GM21360 (cell line): ENCODE data around the gene TENT4A.

ENCODE experiments used
- ATAC-seq: cut with Tn5 transposase; IDR thresholded peaks from one replicate; pipeline ENCODE4 v1.9.1; 2021; ENCODE audit warnings: mild to moderate bottlenecking, moderate library complexity; ENCODE audit not compliant: unreplicated experiment

The TENT4A gene

DNA sequence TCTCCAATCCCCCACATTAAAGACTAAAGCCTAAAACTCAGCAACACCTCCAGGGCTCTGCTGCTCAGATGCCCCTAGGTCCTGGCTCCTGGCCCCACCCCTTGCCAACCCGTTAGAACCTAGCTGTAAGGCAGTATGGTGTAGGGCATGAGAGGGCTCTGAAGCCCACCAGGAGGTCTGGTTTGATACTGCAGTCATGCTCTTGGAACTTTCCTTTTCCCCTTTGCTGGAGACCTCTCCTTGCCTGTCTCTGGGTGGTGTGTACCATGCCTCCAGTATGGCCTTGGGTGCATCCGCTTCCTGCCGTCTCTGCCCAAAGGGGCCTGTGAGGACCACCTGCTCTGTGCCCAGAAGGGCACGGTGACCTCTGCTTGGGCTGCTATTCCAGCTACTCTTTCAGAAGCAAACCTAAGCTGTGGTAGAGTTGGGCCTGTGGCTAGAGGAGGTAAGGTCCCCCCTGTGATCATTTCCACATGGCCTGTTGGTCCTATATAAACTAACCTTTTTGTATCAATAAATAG is 3.5 kb downstream of the TENT4A start:
- no peak for ATAC-seq

DNA sequence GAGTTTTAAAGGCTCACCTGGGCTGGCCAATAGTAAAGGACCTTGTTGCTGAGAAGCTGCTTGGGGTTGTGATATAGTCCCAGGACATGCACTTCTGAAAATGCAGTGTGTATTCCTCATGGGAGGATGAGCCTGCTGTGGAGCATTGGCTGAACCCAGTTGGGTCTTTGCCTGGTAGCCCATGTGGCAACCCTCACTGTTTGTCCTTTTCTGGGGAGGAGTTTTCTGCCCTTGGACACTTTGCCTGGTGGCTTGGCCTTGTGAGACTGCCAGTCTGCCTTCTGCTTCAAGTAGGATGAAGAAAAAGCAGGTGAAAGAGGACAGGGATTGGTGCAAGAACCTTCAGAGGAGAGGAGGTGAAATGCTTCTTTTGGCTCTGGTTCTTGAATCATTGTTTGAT is 4.0 kb downstream of the TENT4A start:
- ATAC-seq, result no peak

DNA sequence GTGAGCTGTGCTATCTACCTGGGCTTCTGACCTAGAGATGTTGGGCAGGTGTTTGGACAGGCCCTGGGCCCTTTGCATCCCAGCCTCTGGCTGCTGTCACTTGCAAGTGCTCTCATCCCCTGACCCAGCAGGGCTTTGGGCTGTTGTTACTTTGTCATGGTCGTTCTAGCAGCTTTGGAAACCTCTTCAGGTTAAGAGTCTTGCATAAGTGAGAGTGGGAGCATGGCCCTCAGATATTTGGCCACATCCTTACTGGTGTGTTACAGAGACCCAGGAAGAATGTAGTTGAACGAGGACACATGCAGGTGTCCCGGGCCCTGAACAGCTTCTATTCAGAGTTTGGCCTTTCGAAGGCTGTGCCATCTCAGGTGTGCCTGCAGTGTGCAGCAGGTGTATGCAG is 4.5 kb downstream of the TENT4A start:
- no peak for ATAC-seq

DNA sequence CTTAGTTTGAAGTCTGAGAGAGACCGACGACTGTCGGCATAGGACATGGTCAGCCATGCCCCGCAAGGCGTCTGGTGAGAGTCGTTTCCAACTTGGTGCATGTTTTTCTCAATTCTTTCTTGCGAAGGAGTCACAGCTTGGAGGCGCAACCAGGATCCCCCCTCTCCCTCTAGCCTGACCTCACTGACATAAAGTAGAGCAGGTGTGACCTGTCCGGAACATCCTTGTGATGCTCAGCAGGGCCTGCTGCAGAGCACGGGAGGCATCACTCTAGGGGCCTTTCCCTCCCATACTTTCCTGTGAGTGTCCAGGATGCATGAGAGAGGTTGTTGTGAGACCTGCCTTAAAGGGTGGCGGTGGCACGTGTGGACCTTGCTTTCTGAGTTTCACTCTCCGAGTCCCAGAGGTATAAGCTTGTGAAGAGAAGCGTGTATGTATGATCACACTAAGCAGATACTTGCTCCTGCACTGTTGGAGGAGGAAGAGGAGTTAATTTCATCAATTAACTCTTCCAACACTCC is 5.0 kb downstream of the TENT4A start:
- no peak for ATAC-seq

DNA sequence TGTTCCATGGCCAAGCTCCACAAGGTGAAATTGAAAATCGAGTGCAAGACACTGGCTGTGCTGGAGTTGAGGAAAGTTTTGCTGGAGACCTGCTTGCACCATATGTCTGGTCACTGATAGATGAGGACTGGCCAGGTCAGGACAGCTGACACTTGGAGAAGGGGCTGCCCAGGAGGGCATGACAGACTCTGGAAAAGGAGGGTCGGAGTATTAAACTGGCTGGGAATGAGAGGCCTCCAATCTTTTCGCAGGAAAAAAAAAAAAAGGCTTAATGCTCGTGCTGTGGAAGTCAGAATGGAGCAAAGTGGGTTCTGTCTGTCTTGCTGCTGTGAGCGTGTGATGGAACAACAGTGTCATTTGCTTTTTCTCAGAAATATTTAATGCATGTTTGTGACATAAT is 5.5 kb downstream of the TENT4A start:
- ATAC-seq, result no peak

DNA sequence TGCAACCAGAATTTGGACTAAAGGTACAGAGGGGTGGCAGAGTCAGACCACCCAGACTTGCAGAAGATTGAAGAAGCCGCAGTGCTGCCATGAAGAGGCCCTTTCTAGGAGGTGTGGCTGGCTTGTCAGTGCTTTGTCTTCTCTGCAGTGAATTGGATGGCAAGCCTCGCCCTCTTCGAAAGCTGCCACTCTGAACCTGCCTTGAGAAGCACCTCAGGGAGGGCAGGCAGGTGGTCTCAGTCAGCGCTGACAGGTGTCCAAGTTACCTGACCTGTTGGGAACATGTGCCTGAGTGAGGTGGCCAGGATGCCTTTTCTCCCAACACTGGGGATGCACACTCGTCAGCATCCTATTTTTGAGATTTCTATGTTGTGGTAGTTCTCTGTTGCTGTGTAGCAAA is 6.2 kb downstream of the TENT4A start:
- no peak for ATAC-seq

DNA sequence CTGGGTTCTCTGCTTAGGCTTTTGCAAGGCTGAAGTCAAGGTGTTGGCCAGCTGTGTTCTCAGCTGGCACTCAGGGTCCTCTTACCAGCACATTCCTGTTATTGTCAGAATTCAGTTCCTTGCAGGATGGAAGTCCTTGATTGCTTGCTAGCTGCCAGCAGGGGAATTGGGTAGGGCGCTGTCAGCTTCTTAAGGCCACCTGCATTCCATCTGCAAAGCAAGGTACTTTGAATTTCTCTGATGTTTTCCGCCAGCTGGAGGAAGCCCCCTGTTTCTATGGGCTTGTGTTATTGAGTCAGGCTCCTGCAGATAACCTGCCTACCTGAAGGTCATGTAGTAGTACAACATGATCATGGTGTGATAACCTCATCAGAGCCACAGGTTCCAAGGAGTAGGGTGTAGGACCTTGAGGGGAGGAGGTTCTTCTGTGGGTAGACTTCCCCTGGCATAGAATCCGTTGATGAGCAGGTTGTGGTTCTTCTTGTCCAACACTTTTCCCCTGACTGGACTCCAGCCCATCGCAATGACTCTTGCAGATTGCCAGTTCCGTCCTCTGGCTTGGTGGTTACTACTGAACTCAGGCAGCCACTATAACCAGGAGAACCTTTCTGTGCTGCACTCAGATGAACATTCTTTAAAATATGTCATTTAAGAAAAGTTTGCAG is 6.8 kb downstream of the TENT4A start:
- no peak for ATAC-seq

DNA sequence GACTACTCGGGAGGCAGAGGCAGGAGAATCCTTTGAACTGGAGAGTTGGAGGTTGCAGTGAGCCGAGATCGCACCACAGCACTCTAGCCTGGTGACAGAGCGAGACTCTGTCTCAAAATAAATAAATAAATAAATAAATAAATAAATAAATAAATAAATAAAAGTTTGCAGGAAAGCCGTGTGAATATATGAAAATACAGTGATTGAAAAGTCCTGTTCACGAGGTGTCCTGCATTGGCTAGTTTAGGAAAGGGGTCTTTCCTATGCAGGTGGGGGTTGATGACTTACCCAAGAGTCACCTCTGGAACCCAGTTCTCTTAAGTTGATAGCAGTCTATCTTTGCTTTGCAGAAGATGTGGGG is 7.3 kb downstream of the TENT4A start:
- ATAC-seq, result no peak

DNA sequence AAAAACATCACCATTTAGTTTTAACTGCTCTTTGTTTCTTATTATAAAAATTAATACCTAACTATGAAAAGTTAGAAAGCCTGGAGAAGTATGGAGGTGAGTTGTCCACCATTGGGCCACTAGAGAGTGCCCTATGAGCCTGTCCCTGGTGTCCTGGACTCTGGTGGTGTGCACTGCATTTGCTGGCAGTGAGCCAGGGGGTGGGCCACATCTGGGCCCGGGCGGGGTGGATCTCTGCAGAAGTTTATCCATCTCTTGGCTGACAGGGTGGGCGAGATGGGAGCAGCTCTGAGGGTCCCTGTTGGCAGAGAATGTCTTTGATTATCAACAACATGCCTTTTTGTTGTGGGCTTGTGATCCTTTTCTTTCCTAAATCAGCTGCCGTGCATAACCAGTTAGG is 8.2 kb downstream of the TENT4A start:
- ATAC-seq, result peak; percentile 1

DNA sequence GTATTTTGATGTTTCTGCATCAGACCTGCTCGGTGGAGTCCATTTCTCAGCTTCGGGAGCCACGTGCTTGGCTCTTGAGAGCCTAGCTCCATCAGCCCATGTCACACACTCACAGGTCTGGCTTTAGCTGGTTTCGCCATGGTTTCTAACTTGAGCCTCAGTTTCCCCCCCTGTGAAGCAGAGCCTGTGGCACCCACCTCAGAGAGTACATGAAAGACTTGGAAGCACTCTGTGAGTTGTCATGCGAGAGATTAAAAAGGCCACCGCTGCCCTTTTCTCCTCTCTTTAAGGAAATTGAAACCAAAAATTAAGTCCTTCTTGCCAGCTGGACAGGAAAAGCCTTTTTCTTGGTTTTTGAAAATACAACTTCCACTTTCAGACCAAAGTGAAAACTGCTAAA is 8.8 kb downstream of the TENT4A start:
- peak; percentile 62 for ATAC-seq

DNA sequence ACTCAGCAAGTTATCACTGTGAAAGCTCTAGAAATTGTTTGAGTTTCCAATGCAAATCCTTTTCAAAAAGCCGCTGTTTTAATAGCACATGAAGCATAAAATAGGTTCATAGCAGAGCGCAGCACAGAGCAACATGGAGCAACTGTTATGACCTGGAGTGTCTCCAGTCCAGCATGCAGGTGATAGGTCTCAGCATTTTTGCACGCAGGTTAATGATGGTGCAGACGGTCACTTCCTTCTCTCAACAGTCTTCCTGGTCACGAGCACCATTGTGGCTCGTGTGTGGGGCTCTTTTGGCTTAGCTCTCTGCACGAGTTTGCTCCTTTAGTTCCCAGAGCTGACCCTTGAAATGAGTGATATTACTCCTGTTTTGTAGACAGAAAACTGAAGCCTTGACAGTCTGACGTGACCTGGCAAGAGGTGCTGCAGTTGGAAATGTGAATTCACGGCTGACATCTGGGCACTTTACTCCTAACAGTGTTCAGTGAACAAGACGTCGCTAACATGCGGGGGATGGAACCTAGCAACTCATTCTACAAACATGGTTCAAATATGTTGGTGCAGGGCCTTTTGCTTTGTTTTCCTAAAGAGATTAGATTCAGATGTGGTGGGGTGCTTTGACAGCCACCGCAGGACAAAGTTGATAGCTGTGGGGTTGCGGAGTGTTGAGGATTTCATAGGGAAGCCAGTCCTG is 10.0 kb downstream of the TENT4A start:
- no peak for ATAC-seq

DNA sequence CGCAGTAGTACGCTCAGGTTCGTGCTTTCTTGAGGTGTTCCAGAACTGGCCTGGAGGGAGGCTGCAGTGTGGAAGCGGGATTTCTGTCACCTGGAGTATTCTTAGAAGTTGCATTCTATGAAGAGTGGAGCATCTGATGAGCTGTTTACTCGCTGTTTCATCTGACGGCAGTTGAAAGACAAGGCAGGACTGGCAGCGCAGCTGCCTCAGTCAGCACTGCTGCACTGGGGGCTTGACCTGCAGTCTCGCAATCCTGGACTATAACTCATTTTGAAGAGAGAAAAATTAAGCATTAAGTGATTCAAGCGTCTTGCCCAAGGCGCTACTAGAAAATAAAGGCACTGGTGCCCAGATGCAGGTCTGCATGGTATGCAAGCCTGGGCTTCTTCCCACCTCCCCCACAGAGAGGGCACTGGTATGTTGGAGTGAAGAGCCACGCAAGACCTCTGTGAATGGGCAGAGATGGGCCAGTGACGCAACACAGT is 10.6 kb downstream of the TENT4A start:
- ATAC-seq, result no peak

DNA sequence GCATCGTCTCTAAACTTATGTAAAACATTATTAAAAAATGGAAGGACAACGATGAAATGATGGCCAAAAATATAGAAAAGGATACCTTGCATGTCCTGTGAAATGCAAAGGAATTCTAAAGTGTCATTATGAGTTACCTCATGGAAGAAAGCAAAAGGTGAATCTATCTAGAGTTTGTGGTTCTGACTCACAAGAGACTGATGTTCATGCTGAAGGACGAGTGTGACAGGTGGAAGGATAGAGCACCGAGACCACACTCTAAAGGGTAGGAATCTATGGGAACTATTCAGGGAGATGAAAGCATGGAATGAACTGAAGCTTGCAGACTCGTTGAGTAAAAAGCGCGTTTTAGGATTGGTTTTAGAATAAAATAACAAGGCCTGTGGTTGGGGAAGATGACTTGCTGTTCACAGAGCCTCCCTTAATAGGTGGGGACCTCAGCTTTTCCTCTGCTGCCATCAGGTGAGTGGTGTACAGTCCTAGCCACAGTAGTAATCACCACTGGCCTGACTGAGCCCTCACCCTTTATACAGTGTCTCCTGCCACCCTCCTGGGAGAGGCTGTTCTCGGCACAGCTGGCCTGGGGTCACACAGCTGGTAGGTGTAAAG is 11.2 kb downstream of the TENT4A start:
- no peak for ATAC-seq

DNA sequence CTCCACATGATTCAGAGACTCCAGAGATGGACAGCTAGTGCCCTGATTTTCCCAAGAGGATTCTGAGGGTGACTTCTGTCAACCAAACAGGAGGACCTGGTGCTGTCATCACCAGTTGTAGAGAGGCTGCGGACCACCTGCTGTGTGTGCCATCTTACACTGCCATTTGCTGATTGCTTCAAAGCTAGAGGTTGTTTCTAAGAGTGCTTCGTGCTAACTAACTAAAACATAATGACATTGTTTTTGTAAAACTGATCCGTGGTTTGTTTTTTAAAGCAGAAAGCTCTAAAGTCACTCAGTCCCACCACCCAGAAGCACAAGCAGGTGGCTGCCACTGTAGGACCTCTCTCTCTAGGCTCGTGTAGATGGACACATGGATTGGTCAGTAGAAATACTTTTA is 12.2 kb downstream of the TENT4A start:
- ATAC-seq, result no peak

DNA sequence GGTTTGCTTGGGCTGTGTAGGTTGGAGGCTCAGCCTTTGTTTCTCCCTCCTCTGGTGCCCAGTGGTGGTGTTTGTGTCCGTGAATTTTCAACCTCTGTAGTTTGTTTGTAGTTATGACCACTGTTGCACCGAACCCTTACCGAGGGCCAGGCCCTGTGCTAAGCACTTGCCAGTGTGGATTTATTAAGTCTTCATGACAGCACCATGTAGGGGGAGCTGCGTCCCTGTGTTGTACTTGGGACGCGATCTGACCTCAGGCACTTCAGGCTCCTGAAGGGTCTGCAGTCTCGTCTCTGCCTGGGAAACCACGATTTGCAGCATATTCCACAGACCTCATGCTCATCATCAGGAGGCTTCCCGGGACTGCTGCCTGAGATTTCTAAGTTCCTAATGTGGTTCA is 12.8 kb downstream of the TENT4A start:
- no peak for ATAC-seq

DNA sequence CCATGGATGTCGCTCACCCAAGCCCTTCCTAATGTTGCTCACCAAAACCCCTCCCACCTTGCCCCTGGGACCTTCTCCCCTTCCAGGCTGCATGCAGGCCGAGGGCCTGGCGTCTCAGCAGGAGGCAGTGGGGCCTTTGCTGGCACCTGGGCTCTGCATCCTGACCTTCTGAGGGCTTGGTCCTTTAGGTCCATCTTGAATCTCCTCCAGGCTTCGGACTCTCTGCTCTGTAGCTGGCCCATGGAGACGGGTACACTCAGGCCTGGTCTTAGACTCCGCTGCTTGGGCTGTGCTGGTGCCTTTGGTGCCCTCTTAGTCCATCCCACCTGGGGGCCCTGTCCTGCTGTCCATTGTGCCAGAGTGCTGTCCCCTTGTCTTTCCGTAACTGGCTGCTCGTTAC is 14.0 kb downstream of the TENT4A start:
- ATAC-seq, result no peak

DNA sequence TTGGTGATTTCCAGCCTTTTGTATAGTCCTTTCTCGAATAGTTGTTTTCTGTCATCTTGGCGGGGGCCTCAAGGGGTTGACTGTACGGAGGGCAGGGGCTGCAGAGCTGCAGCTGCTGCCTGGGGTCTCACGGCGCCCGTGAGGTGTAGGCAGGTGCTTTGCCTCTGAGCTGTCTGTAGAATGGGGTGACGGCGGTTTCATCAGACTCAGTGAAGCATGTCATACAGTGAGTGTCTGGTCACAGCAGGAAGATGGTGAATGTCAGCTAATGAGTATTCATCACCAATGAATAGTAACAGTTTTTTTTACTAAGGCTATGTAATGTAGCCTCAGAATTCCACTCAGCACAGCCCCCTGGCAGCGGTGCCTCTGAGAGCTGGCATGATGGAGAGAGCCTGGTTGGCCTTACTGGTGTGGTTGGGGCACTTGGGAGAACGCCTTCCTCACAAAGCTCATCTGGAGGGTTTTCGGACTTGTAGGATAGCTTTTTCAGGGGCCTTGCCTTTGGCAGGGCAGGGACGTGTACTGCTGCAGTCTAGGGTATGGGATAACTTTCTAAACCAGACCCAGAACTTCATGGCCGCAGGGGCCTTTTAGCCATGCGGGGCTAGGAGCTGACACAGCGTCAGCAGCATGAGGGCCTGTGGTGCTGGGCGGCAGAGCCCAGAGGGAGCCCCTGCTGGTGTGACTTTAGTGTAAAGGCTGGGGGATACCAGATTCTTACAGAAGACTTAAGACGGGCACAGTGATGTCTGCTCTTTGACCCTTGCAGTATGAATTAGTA is 15.0 kb downstream of the TENT4A start:
- peak; percentile 88 for ATAC-seq

DNA sequence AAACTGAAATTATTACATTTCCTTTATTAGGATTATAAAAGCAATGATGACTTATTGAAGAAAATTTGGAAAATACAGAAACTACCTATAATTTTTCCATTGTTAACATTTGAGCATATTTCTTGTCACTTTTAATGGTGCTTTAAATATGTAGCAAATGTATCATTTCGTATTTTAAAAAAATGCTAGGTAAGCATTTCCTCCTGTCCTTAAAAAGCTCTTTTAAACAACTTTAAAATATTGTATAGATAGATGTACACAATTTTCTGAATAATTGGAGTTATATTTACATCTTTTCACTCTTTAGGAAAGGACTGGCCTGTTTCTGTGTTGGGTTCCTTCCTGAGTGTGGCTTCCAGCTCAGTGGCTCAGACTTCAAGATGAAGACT is 15.6 kb downstream of the TENT4A start:
- no peak for ATAC-seq

DNA sequence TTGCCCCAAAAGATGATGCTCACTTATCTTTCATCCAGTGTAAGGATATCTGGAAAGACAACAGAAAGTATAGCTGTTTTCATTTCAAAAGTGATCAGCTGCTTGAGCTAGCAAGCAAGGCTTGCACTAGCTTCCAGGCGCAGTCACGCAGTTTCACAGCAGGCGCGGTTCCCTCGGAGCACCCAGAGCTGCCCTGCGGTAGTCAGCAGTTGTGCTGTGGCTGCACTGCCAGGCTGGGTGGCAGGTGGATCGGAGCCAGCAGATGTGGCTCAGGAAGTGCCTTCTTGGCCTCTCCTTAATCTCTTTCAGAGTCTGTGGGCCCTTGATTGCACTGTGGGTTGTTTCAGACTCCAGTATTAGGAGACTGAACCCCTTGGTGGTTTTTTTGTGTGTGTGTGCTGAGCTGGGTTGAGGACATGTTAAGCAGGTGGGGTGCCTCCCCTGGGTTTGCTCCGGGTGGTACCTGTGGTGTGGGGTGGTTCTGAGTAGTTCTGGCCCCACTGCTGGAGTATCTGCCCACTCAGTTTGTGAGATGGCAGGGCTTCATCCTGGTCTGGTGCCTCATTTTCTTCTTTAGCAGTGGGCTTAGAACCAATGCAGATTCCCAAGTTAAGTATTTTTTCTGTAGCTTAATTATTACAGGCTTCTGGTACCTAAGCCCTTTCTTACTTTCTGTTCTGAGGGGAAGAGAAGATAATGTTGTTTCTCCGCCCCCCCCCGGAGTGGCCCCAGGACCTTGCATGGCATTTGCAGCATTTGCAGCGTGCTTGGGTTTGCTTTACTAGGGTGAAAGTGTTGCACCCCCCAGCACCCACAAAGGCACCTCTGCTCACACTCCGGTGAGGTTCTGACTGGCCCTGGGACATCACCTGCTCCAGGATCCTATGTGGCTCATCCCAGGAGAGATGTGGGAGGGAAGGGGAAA is 16.4 kb downstream of the TENT4A start:
- peak; percentile 25 for ATAC-seq

DNA sequence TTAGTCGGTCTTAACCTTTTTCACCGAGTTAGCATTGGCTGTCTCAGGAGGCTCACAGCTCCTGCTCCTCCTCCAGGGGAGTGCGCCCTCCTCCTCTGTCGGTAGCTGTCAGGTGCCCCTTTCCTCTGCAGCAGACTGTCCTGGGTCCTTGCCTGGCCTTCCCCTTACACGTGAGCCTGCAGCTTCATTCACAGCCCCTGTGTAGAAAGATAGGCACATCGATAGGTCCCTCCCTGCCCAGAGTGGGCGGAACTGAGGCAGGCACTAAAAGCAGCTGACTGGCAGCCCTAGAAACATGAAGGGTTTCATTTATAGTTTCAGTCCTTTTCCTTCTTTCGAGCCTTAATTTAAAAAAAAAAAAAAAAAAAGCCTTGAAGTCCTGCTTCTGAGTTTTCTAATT is 17.2 kb downstream of the TENT4A start:
- peak; percentile 20 for ATAC-seq
